Raji (cell line): ENCODE measurements around the gene TNP2.

ENCODE experiments used
- POLR2A ChIP-seq: IDR thresholded peaks from 2 replicates; pipeline ENCODE4 v1.6.1; 2011; ENCODE audit warnings: low read depth, low read length, control low read depth; ENCODE audit not compliant: insufficient read depth

TNP2 gene

GRCh38 chr16:11290102-11290893 is 21.2 kb upstream of the TNP2 start:
- no peak for TF ChIP-seq POLR2A

GRCh38 chr16:11289202-11289601 is 20.1 kb upstream of the TNP2 start:
- TF ChIP-seq POLR2A: no peak

GRCh38 chr16:11285842-11286241 is 16.7 kb upstream of the TNP2 start:
- no peak for TF ChIP-seq POLR2A

GRCh38 chr16:11283820-11284248 is 14.7 kb upstream of the TNP2 start:
- TF ChIP-seq POLR2A: no peak

GRCh38 chr16:11280616-11281522 is 11.7 kb upstream of the TNP2 start, which contains the start of gene PRM1:
PRM1 (minus strand) TSS chr16:11281330; CDS start chr16:11281238, 92 bp downstream.
- no peak for TF ChIP-seq POLR2A

GRCh38 chr16:11278681-11279628 is 9.8 kb upstream of the TNP2 start:
- TF ChIP-seq POLR2A: no peak

- no peak for TF ChIP-seq POLR2A
Measured at GRCh38 chr16:11277607-11278337, 8.6 kb upstream of the TNP2 start.

- no peak for TF ChIP-seq POLR2A
Measured at GRCh38 chr16:11276896-11277593, 7.9 kb upstream of the TNP2 start.

- TF ChIP-seq POLR2A: no peak
Measured at GRCh38 chr16:11276143-11276895, 7.2 kb upstream of the TNP2 start, which contains the start of gene PRM2. PRM2 (minus strand) TSS chr16:11276480; CDS start chr16:11276370, 110 bp downstream.

- TF ChIP-seq POLR2A: no peak
Measured at GRCh38 chr16:11274964-11275363, 5.8 kb upstream of the TNP2 start.

- no peak for TF ChIP-seq POLR2A
Measured at GRCh38 chr16:11273721-11274324, 4.7 kb upstream of the TNP2 start.
